ENCODE data around the gene FAM118A.

Gene FAM118A

DNA sequence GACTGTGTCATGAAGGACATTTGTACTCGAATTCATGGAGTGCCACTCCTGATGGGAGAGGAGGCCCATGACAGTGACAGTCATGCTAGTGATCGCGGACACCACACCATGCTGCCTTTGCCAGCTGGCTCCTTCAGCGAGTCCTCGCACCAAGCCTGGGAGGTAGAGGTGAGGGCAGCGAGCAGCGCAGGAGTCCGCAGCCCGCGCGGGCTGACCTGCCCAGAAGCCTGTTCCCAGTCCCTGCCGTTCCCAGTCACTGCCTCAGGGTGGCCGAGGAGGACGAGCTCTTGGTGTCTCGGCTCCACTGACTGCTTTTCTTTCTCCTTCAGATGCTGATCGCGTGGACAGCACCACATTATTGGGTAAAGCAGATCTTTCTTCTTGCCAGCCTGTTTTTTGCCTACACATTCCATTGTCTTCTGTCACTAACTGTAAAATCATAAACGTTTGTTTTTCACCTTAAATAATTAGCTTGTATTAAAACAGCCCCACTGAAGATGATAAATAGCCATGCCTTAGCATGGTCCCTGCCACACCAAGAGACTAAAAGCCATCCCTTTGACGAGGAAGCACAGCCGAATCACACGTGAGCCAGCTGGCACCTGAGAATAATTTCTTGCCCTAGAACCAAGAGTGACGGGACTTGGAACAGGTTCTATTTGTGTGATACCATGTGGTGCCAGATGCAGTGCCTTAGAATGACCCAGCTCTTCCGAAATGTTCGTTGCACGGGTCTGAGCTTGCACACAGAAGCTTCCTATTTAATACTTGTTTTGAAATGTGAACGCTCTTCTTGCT, 25.5 kb downstream of the FAM118A start:
- TF ChIP-seq, protein P1, sequence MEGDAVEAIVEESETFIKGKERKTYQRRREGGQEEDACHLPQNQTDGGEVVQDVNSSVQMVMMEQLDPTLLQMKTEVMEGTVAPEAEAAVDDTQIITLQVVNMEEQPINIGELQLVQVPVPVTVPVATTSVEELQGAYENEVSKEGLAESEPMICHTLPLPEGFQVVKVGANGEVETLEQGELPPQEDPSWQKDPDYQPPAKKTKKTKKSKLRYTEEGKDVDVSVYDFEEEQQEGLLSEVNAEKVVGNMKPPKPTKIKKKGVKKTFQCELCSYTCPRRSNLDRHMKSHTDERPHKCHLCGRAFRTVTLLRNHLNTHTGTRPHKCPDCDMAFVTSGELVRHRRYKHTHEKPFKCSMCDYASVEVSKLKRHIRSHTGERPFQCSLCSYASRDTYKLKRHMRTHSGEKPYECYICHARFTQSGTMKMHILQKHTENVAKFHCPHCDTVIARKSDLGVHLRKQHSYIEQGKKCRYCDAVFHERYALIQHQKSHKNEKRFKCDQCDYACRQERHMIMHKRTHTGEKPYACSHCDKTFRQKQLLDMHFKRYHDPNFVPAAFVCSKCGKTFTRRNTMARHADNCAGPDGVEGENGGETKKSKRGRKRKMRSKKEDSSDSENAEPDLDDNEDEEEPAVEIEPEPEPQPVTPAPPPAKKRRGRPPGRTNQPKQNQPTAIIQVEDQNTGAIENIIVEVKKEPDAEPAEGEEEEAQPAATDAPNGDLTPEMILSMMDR (IDR thresholded peaks at IDR 0.05; ENCODE audit: extremely low read depth, missing control alignments), result no peak
- DNase-seq (ENCODE audit: low spot score), result no peak

DNA sequence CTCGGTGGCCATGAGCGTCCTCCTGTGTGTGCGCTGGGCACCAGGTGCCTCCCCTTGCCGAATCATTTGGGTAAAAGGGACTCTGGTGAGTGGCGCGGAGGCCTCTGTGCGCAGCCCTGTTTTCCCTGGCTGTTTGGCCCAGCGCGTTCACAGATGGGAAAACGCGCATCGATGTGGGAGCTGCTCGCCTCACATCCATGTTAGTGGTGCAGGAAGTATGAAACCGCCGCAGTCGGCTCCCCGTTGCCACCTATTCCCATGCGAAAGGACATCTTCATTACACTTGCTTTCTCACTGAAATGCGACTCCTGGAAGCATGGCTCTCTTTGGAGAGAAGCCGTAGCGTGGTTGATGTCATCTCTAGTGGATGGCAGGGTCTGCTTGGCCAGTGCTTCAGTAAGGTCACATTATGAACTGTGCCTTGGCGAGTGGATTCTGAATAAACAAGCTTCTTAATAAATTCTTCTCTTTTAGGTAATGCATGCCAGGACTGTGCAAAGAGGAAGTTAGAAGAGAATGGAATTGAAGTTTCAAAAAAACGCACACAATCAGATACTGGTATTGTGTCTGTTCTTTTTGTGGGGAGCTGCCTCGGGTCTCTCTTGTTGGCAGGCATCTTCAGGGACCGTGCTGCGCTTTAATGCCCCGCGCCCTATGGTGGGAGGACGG, 26.3 kb downstream of the FAM118A start:
- TF ChIP-seq, protein P1 (IDR thresholded peaks at IDR 0.05; ENCODE audit: extremely low read depth, missing control alignments), result no peak
- no peak for DNase-seq (ENCODE audit: low spot score)

DNA sequence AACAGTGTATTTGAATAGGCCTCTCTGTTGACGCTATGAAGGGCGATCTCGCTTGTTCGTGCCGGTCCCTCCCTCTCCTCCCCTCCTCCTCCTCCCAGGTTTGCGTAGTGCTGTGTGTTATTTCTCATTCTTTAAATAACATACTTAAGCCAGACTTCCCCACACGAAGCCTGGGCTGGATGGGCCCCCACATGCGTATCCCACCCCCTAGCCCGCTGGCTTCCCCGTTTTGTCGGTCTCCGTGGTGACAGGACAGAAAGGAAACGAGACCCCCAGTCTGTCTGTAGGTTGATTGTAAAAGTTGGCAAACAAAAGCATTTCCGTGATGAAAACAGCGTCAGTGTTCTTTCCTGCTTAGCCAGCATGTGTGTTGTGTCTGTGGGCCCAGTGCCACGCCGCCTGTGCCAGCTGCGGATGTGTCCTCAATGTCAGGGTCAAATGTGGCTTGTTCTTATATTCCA, 27.3 kb downstream of the FAM118A start:
- TF ChIP-seq, protein P1 (IDR thresholded peaks at IDR 0.05; ENCODE audit: extremely low read depth, missing control alignments), result no peak
- DNase-seq (ENCODE audit: low spot score), result no peak

DNA sequence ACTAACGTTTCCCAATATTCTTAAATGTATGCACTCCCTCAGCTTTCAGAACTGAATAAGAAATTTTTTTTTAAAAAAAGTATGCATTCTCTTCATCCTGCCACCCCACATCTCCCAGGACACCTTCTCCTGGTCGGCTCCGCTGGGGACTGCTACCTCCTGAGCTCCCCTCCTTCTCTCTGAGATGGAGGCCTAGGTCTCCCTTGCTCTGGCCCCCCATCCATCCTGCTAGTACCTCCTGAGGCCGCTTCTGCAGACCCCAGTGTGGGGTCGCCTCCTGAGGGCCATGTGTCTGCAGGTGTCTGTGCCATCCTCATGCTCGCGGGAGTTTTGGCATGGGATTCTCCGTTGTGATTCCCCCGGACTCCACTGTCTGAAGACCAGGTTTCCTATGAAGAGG, 27.8 kb downstream of the FAM118A start:
- TF ChIP-seq, protein P1 (IDR thresholded peaks at IDR 0.05; ENCODE audit: extremely low read depth, missing control alignments), result no peak
- DNase-seq (ENCODE audit: low spot score), result no peak

DNA sequence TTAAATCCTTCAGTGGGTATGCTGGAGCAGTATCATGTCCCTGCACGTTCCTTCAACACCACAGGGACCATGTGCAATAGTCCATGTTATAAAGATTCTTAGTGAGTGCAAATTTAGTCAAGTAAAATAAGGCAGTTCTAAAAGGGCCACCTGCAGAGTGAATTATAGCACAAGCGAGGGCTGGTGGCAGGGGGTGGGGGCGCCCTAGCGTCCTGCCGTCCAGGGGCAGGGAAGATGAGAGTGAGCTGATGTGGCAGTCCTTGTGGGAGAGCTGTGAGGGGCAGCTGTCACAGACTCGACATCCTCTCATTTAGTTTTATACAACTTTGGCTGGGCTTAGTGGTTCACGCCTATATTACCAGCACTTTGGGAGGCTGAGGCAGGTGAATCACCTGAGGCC, 29.1 kb downstream of the FAM118A start:
- DNase-seq (ENCODE audit: low spot score), result no peak
- TF ChIP-seq, protein P1 (IDR thresholded peaks at IDR 0.05; ENCODE audit: extremely low read depth, missing control alignments), result no peak

DNA sequence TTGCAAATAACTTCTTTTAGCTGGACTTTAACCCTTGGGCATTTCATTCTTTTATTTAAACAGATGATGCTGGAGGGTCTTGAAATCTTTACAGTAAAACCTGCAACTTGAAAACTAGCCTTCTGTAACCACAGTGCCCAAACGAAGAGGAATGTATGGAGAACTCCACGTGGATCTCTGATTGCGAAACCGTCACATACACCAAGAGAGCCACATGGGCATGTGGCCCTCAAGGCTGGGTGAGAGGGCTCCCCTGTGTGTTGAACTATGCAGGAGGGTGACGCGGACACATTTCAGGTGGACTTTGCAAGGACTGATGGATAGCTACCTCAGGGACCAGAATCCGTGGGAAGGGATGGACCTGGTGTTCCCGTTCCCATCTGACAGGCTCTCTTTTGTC, 30.6 kb downstream of the FAM118A start:
- DNase-seq (ENCODE audit: low spot score), result no peak
- TF ChIP-seq, protein P1 (IDR thresholded peaks at IDR 0.05; ENCODE audit: extremely low read depth, missing control alignments), result no peak

DNA sequence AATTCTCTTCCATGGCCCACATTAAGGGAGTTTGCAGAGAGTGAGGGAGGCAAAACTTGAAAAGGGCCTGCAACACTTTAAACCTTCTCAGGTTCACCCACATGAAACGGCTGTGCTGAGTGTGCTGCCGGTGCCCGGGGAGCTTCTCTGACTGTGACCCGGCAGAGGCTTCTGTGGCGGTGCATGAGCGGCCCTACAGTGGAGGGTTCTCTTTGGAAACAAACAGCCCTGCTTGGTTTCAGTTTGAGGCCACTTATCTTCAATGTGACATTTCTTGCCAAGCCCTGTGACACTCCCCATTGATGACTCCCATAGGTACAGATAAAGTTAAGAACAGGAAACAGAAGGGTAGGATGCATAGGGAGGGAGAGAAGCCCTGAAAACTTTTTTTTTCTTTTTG, 31.8 kb downstream of the FAM118A start:
- DNase-seq (ENCODE audit: low spot score), result no peak
- TF ChIP-seq, protein P1 (IDR thresholded peaks at IDR 0.05; ENCODE audit: extremely low read depth, missing control alignments), result no peak
